RWPE1 (cell line): ENCODE measurements around the gene HNRNPM.
A peak's percentile ranks its signal among the peaks of the same experiment; 100 is the strongest.
"Not testable (repeated sequence)": the region's sequence is repeated elsewhere in the genome, so short reads cannot be mapped to it uniquely, and the experiment has no call there.

Experiments
- CTCF ChIA-PET: fragments of 350-600 bp; sonication (Branson Sonifier 250); formaldehyde crosslinking; extraction: SDS; loops from one replicate; lab custom pipeline; 2021; lab: Yijun Ruan, JAX
- POLR2A ChIA-PET: fragments of 400-600 bp; formaldehyde crosslinking; extraction: SDS; loops from one replicate; lab custom pipeline; 2020; ENCODE audit warnings: antibody characterized with exemption; ENCODE audit not compliant: low non-redundant PET; lab: Yijun Ruan, JAX
- DNase-seq: peaks from one replicate; pipeline ENCODE4 v3.0.0; 2012; ENCODE audit warnings: low spot score
- H3K27ac ChIP-seq: fragments of 450-650 bp; 2 replicates; pipeline ENCODE4 v1.5.1; 2017
- TF ChIP-seq, protein P1 (sequence below): fragments of 450-650 bp; conservative IDR thresholded peaks from 2 replicates; pipeline ENCODE4 v1.5.1; 2017; ENCODE audit warnings: low read depth, mild to moderate bottlenecking

Gene HNRNPM

DNA sequence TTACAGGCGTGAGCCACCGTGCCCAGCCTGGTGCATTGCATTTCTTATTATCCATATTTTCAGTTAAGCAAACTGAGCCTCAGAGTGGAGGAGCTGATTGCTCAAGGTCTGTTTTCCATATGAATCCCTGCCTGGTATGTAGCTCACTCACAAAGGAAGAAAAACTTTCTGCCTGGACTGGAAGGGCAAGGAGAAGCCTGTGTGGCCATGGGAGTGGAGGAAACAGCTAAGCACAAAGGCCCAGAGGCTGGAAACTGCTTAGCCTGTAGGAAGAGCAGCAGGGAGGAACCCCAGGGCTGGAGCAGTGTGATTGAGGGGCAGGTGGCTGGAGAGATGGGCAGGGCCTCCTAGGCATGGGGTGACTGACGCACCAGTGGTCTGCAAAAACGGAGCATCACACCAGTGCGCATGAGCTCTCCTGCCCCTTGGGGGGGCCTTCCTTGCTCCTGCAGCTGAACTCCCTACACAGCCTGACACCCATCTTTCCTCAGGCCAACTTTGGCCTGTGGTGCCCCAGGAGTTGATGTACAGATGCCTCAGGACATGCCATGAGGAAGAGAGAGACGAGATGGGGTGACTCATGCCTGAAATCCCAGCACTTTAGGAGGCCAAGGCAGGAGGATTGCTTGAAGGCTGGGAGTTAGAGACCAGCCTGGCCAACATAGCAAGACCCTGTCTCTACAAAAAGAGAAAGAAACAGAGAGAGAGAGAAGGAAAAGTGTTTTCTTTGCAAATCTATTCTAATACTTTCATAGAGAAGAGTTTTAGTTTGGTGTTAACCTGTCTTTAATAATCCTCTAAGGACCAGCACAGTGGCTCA is 2.8 kb upstream of the HNRNPM start:
- no peak for DNase-seq
- TF ChIP-seq, protein P1, sequence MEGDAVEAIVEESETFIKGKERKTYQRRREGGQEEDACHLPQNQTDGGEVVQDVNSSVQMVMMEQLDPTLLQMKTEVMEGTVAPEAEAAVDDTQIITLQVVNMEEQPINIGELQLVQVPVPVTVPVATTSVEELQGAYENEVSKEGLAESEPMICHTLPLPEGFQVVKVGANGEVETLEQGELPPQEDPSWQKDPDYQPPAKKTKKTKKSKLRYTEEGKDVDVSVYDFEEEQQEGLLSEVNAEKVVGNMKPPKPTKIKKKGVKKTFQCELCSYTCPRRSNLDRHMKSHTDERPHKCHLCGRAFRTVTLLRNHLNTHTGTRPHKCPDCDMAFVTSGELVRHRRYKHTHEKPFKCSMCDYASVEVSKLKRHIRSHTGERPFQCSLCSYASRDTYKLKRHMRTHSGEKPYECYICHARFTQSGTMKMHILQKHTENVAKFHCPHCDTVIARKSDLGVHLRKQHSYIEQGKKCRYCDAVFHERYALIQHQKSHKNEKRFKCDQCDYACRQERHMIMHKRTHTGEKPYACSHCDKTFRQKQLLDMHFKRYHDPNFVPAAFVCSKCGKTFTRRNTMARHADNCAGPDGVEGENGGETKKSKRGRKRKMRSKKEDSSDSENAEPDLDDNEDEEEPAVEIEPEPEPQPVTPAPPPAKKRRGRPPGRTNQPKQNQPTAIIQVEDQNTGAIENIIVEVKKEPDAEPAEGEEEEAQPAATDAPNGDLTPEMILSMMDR = no peak
- POLR2A ChIA-PET = no interaction called here
- peak overlapping the region; percentile 23 for H3K27ac ChIP-seq
- CTCF ChIA-PET = interaction anchor here (1.0 kb wide), 1 partner anchor 16 kb away, joined by 3 read pairs; no protein-coding TSS in a partner anchor

DNA sequence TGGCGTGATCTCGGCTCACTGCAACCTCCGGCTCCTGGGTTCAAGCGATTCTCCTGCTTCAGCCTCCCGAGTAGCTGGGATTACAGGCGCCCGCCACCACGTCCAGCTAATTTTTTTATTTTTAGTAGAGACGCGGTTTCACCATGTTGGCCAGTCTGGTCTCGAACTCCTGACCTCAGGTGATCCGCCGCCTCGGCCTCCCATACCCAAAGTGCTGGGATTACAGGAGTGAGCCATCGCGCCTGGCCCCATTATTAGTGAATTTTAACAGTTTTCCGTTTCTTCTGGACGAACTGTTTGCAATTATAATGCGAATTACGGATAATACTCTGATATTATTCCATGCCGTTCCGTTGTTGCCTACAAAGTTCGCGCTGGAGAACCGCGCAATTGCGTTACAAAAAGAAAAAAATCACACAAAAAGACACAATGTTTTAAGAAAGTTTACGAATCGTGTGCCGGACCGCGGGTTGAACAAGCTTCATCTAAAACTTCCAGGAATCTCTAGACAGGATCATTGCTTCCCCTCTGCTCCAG is 567 bp upstream of the HNRNPM start:
- DNase-seq, CTCF ChIA-PET: not testable (repeated sequence)
- POLR2A ChIA-PET = interaction anchor here (0.6 to 0.8 kb wide), 2 partner anchors 12 to 38 kb away, joined by 5 to 11 read pairs; no protein-coding TSS in a partner anchor
- H3K27ac ChIP-seq = peak overlapping the region; percentile 83

DNA sequence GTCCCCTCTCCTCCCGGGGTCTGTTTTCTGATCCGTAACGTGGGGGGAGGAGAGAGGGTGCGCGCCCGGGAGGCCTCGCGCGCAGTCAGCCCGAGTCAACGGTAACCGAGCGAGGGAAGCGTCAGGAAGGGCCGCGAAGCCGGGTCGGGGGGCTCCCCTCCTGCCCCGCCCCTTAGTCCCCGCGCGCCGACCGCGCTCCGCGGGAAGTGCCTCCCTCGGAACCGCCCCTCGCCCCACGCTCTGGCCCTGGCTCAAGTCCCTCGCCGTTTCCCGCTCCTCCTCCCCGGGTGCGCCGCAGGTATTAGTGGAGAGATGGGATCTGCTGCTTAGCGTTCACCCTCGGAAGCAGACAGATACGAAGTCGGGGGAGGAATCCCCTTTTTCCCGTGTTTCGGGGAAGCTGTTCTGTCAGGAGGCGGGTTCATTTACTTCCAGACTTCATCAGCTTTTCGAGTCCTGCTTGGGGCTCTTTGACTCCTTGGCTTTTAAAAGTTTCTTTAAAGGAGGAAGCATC is 770 bp downstream of the HNRNPM start:
- peak overlapping the region; percentile 83 for H3K27ac ChIP-seq
- CTCF ChIA-PET = interaction anchor here (0.9 to 1.0 kb wide), 2 partner anchors 36 to 92 kb away, joined by 3 to 5 read pairs; no protein-coding TSS in a partner anchor

DNA sequence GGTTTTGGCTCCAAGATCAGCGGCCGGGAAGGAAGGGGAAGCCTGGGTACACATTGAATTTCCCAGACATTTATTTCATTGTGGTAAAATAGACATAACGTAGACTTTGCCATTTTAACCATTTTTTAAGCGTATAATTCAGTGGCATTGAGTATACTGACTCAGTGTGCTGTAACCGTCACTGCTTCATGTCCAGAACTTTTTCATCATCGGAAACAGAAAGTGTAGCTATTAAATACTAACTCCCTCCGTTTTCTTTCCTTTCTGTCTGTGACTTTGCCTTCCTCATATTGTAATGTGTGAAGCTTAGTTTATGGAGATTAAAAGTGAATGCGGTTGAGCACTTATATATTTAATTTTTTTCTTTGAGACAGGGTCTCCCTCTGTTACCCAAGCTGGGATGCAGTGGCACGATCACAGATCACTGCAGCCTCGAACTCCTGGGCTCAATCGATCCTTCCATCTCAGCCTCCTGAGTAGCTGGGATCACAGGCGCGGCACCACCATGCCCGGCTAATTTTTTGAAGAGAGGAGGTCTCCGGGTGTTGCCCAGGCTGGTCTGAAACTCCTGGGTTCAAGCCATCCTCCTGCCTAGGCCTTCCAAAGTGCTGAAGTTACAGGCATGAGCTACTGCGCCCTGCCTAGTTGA is 1.4 kb downstream of the HNRNPM start:
- TF ChIP-seq, protein P1 = no peak
- no peak for DNase-seq
- ChIA-PET CTCF (interaction anchor here (0.6 to 1.0 kb wide), 3 partner anchors 35 to 1311 kb away, joined by 3 to 7 read pairs (median 5); no protein-coding TSS in a partner anchor), POLR2A (interaction anchor here (0.9 kb wide), 1 partner anchor 22 kb away, joined by 3 read pairs; no protein-coding TSS in a partner anchor)
- peak overlapping the region; percentile 83 for H3K27ac ChIP-seq

More for the DNA sequence above, 770 bp downstream of the HNRNPM start:
- DNase-seq = peak; percentile 50
- POLR2A ChIA-PET = no interaction called here
- TF ChIP-seq, protein P1 = no peak

DNA sequence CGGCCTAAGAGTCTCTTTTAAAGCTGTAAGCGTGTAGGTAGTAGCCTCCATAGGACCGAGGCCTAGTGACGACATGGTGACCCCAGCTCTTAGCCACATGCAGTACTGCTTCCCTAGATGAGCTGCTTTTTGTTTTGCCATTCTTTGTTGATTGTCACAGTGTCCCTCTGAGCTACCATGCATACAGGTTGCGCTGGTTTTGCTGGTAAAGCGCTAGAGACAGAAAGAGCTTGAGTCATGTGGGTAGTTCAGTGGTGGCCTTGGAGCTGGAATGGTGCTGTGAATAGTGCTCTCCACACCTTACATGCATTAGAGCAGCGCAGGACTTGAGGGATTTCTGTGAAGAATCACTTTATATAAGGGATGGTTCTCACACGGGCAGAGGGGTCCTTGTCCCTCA is 5.1 kb downstream of the HNRNPM start:
- ChIA-PET CTCF (no interaction called here), POLR2A (no interaction called here)
- TF ChIP-seq, protein P1 = no peak
- H3K27ac ChIP-seq = no peak overlapping the region
- DNase-seq = no peak

DNA sequence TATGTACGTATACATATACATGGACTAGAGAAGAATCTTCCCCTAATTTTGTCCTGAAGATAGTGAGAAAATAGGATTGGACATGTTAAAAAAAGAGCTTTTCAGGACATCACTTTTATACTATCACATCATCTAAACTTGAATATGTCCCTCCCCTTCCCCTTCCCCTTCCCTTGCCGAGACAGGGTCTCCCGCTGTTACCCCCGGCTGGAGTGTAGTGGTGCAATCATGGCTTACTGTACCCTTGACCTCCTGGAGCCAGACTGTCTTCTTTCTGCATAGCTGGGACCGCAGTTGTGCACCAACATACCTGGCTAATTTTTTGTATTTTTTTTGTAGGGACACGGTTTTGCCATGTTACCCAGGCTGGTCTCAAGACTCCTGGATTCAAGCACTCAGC is 6.6 kb downstream of the HNRNPM start:
- TF ChIP-seq, protein P1 = no peak
- ChIA-PET CTCF (interaction anchor here (1.2 kb wide), 1 partner anchor 103 kb away, joined by 3 read pairs; no protein-coding TSS in a partner anchor), POLR2A (no interaction called here)
- peak overlapping the region; percentile 61 for H3K27ac ChIP-seq
- no peak for DNase-seq
